22Rv1 (cell line): ENCODE measurements around the gene GPR37.

Experiments used
- ZFX ChIP-seq: fragments of 450-650 bp; IDR thresholded peaks from 2 replicates; pipeline ENCODE4 v1.6.1; 2017; ENCODE audit warnings: antibody characterized with exemption, borderline replicate concordance
- TF ChIP-seq, protein P1 (sequence below): fragments of 450-650 bp; IDR thresholded peaks from 2 replicates; pipeline ENCODE4 v1.5.1; 2017; ENCODE audit warnings: mild to moderate bottlenecking

- TF ChIP-seq, protein P1, sequence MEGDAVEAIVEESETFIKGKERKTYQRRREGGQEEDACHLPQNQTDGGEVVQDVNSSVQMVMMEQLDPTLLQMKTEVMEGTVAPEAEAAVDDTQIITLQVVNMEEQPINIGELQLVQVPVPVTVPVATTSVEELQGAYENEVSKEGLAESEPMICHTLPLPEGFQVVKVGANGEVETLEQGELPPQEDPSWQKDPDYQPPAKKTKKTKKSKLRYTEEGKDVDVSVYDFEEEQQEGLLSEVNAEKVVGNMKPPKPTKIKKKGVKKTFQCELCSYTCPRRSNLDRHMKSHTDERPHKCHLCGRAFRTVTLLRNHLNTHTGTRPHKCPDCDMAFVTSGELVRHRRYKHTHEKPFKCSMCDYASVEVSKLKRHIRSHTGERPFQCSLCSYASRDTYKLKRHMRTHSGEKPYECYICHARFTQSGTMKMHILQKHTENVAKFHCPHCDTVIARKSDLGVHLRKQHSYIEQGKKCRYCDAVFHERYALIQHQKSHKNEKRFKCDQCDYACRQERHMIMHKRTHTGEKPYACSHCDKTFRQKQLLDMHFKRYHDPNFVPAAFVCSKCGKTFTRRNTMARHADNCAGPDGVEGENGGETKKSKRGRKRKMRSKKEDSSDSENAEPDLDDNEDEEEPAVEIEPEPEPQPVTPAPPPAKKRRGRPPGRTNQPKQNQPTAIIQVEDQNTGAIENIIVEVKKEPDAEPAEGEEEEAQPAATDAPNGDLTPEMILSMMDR: no peak
- TF ChIP-seq ZFX: no peak
Observed at GRCh38 chr7:124783271-124783670, 17.7 kb upstream of the GPR37 start.
